Measurements from ENCODE around the gene VCP.
A peak's percentile ranks its signal among the peaks of the same experiment; 100 is the strongest.
"Not testable (repeated sequence)": the region's sequence is repeated elsewhere in the genome, so short reads cannot be mapped to it uniquely, and the experiment has no call there.

Gene VCP

GRCh38 chr9:35028341-35028740 is 44.1 kb downstream of the VCP start:
- in situ Hi-C loops (cut with HindIII; ENCODE audit: low pct_ligation_motif_present, low sequenced_read_pairs): no loop called here
- H3K27ac ChIP-seq: no peak overlapping the region
- no peak for TF ChIP-seq CTCF (IDR thresholded peaks at IDR 0.05; ENCODE audit: low read depth, low read length, missing control alignments)
- no peak overlapping the region for H3K4me3 ChIP-seq (ENCODE audit: low read depth, low read length)
- DNase-seq: no peak
- H3K36me3 ChIP-seq (replicated peaks): no peaks in the 10 kb centered on the region
- no peaks in the 10 kb centered on the region for H3K27me3 ChIP-seq (replicated peaks)

GRCh38 chr9:35027860-35028259 is 44.6 kb downstream of the VCP start:
- TF ChIP-seq CTCF (IDR thresholded peaks at IDR 0.05; ENCODE audit: low read depth, low read length, missing control alignments): no peak
- Histone ChIP-seq H3K36me3 (replicated peaks) (no peaks in the 10 kb centered on the region), H3K4me3 (ENCODE audit: low read depth, low read length) (no peak overlapping the region), H3K27me3 (replicated peaks) (no peaks in the 10 kb centered on the region), H3K27ac (no peak overlapping the region)
- DNase-seq: no peak
- in situ Hi-C loops (cut with HindIII; ENCODE audit: low pct_ligation_motif_present, low sequenced_read_pairs): no loop called here

GRCh38 chr9:35027374-35027773 is 45.1 kb downstream of the VCP start:
- no peak for TF ChIP-seq CTCF (IDR thresholded peaks at IDR 0.05; ENCODE audit: low read depth, low read length, missing control alignments)
- no peak for DNase-seq
- H3K27me3 ChIP-seq (replicated peaks): no peaks in the 10 kb centered on the region
- in situ Hi-C loops (cut with HindIII; ENCODE audit: low pct_ligation_motif_present, low sequenced_read_pairs): no loop called here
- H3K4me3 ChIP-seq (ENCODE audit: low read depth, low read length): no peak overlapping the region
- H3K36me3 ChIP-seq (replicated peaks): no peaks in the 10 kb centered on the region
- peak overlapping the region; percentile 49 for H3K27ac ChIP-seq

GRCh38 chr9:35026671-35027070 is 45.8 kb downstream of the VCP start:
- in situ Hi-C loops (cut with HindIII; ENCODE audit: low pct_ligation_motif_present, low sequenced_read_pairs): no loop called here
- no peak overlapping the region for H3K4me3 ChIP-seq (ENCODE audit: low read depth, low read length)
- peak overlapping the region; percentile 49 for H3K27ac ChIP-seq
- no peak for TF ChIP-seq CTCF (IDR thresholded peaks at IDR 0.05; ENCODE audit: low read depth, low read length, missing control alignments)
- H3K36me3 ChIP-seq (replicated peaks): no peaks in the 10 kb centered on the region
- no peak for DNase-seq
- H3K27me3 ChIP-seq (replicated peaks): no peaks in the 10 kb centered on the region

GRCh38 chr9:35023443-35023842 is 49.0 kb downstream of the VCP start:
- in situ Hi-C loops (cut with HindIII; ENCODE audit: low pct_ligation_motif_present, low sequenced_read_pairs): not testable (repeated sequence)

GRCh38 chr9:35014517-35014916 is 57.9 kb downstream of the VCP start:
- in situ Hi-C loops (cut with HindIII; ENCODE audit: low pct_ligation_motif_present, low sequenced_read_pairs): no loop called here
- DNase-seq: no peak

More at GRCh38 chr9:35023443-35023842, 49.0 kb downstream of the VCP start:
- not testable (repeated sequence) for H3K36me3 ChIP-seq (replicated peaks); H3K4me3 ChIP-seq (ENCODE audit: low read depth, low read length); DNase-seq; H3K27me3 ChIP-seq (replicated peaks); H3K27ac ChIP-seq

More at GRCh38 chr9:35014517-35014916, 57.9 kb downstream of the VCP start:
- no peak overlapping the region for H3K4me3 ChIP-seq (ENCODE audit: low read depth, low read length)
- H3K36me3 ChIP-seq (replicated peaks): peaks cover 7% of the 10 kb centered on the region
- no peaks in the 10 kb centered on the region for H3K27me3 ChIP-seq (replicated peaks)
- TF ChIP-seq CTCF (IDR thresholded peaks at IDR 0.05; ENCODE audit: low read depth, low read length, missing control alignments): no peak
- no peak overlapping the region for H3K27ac ChIP-seq
